Left ventricle myocardium inferior (tissue), 1 donor: ENCODE measurements around the gene CTSF. TPM values are rescaled to one million over a fixed set of nuclear protein-coding genes. Genes with fewer than 3 reads are reported as not detected.
"Not testable (repeated sequence)": the region's sequence is repeated elsewhere in the genome, so short reads cannot be mapped to it uniquely, and the experiment has no call there.

Experiments used
- DNase-seq: peaks from one replicate; pipeline ENCODE4 v3.0.0-alpha.2; 2020
- H3K27ac ChIP-seq: fragments of 200-600 bp; replicated peaks from 2 replicates; pipeline ENCODE4 v1.8.0; 2021
- H3K27me3 ChIP-seq: fragments of 200-600 bp; 2 replicates; pipeline ENCODE4 v1.8.0; 2021; ENCODE audit warnings: low read depth
- H3K36me3 ChIP-seq: fragments of 200-600 bp; 2 replicates; pipeline ENCODE4 v1.8.0; 2021
- H3K4me1 ChIP-seq: fragments of 200-600 bp; 2 replicates; pipeline ENCODE4 v1.8.0; 2021
- H3K4me3 ChIP-seq: fragments of 200-600 bp; 2 replicates; pipeline ENCODE4 v1.8.0; 2021; ENCODE audit warnings: mild to moderate bottlenecking, moderate library complexity
- H3K9me3 ChIP-seq: fragments of 200-600 bp; replicated peaks from 2 replicates; pipeline ENCODE4 v1.8.0; 2021
- intact Hi-C: fragments of 100-400 bp; cut with micrococcal nuclease; formaldehyde crosslinking; loops from one replicate; pipeline ENCODE4 v1.11.0; 2022
- total RNA-seq: library from RNA; stranded (reverse); fragmentation: NEBNext Ultra II Directional; extraction: Animal tissue kit (Norgen Biotek cat#: 25700); gene quantifications from one replicate; pipeline ENCODE4 v1.2.1, GENCODE V29; 2021
- TF ChIP-seq, protein P1 (sequence below): fragments of 200-600 bp; IDR thresholded peaks from 2 replicates; pipeline ENCODE4 v1.8.0; 2021; ENCODE audit warnings: antibody characterized with exemption, mild to moderate bottlenecking, borderline replicate concordance
- donor health status: DM: no; HTN: yes; CAD: no; lungs with severe emphysema.

Gene CTSF
- total RNA-seq, 1 donor from 2014 or later = 48.6 TPM

DNA sequence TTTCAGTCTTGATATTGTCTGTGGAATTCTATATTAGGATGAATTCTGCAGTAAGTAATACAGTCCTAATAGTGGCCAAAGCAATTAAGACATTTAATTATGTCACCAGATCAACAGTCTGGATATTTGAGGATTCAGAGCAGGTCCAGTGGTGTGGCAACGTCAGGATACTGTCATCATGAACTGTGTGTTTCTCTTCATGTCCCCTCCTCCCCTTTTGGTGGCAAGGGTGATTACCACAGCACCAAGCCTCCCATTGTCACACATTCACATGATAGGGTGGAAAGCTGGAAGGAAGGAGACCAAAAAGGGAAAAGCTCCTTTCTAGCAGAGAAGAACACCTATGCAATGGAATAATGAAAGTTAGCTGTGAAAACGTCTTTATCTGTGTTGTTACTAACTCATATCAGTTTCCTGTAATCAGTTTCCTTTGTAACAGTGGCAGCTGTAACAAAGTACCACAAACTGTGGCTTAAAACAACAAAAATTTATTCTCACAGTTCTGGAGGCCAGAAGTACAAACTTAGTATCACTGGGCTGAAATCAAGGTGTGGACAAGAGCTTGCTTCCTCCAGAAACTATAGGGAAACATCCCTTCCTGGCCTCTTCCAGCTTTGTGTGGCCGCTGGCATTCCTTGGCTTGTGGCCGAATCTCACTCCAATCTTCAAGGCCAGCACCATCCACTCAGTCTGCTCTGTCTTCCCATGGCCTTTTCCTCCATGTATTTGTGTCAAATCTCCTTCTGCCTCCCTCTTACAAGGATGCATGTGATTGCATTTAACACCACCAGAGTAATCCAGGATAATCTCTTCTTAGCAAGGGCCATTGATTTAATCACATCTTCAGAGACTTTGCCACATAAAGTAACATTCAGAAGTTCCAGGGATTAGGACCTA is 41.6 kb upstream of the CTSF start:
- TF ChIP-seq, protein P1, sequence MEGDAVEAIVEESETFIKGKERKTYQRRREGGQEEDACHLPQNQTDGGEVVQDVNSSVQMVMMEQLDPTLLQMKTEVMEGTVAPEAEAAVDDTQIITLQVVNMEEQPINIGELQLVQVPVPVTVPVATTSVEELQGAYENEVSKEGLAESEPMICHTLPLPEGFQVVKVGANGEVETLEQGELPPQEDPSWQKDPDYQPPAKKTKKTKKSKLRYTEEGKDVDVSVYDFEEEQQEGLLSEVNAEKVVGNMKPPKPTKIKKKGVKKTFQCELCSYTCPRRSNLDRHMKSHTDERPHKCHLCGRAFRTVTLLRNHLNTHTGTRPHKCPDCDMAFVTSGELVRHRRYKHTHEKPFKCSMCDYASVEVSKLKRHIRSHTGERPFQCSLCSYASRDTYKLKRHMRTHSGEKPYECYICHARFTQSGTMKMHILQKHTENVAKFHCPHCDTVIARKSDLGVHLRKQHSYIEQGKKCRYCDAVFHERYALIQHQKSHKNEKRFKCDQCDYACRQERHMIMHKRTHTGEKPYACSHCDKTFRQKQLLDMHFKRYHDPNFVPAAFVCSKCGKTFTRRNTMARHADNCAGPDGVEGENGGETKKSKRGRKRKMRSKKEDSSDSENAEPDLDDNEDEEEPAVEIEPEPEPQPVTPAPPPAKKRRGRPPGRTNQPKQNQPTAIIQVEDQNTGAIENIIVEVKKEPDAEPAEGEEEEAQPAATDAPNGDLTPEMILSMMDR = no peak
- no peaks in the 10 kb centered on the region for H3K9me3 ChIP-seq
- H3K27ac ChIP-seq = no peak overlapping the region
- no peaks in the 10 kb centered on the region for H3K27me3 ChIP-seq
- H3K4me3 ChIP-seq = no peak overlapping the region
- intact Hi-C loops = no loop called here
- peaks cover 16% of the 10 kb centered on the region for H3K4me1 ChIP-seq
- peaks cover 13% of the 10 kb centered on the region for H3K36me3 ChIP-seq
- no peak for DNase-seq

DNA sequence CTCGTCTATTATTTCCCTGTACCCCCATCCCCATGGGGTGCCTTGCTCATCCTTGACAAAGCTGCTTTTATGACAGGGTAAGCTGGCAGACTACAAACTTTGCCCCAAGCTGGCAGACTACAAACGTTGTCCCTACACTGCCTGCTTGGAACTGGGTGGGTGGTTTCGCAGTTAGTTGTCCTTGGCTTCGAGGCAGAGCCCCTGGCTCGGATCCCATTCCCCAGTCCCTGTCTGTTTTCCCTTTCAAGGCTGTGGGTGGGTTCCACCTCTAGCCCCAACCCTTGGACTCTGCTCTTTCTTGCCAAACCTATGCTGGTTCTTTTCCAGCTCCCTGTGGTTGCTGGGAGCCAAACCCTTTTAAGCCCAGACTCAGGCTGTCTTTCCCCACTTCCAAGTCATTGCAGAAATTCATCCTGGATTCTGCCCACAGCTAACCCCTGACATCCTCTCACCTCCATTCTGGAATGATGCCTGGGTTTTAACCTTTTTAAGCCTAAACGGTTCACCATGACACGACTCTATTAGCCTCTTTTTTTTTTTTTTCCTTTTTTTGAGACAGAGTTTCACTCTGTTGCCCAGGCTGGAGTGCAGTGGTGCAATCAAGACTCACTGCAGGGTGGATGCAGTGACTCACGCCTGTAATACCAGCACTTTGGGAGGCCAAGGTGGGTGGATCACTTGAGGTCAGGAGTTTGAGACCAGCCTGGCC is 38.9 kb upstream of the CTSF start:
- Histone ChIP-seq H3K27me3 (no peaks in the 10 kb centered on the region), H3K4me3 (no peak overlapping the region), H3K9me3 (no peaks in the 10 kb centered on the region), H3K36me3 (peaks cover 23% of the 10 kb centered on the region), H3K27ac (peak overlapping the region; percentile 39), H3K4me1 (peaks cover 20% of the 10 kb centered on the region)
- intact Hi-C loops = no loop called here
- peak; percentile 51 for DNase-seq
- TF ChIP-seq, protein P1 = no peak

DNA sequence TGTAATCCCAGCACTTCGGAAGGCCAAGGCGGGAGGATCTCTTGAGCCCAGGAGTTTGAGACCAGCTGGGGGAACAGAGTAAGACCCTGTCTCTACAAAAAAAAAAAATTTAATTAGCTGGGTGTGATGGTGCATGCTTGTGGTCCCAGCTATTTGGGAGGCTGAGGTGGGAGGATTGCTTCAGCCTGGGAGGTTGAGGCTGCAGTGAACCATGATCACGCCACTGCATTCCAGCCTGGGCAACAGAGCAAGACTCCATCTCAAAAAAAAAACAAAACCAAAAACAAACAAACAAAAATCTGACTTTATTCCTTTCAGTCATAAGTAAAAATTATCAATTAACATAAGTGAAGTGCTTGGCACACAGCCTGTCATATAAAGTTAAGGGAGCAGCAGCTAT is 38.2 kb upstream of the CTSF start:
- peak overlapping the region; percentile 39 for H3K27ac ChIP-seq
- H3K4me3 ChIP-seq, H3K9me3 ChIP-seq, DNase-seq, intact Hi-C loops, H3K27me3 ChIP-seq: not testable (repeated sequence)
- peaks cover 26% of the 10 kb centered on the region for H3K4me1 ChIP-seq
- H3K36me3 ChIP-seq = peaks cover 23% of the 10 kb centered on the region

DNA sequence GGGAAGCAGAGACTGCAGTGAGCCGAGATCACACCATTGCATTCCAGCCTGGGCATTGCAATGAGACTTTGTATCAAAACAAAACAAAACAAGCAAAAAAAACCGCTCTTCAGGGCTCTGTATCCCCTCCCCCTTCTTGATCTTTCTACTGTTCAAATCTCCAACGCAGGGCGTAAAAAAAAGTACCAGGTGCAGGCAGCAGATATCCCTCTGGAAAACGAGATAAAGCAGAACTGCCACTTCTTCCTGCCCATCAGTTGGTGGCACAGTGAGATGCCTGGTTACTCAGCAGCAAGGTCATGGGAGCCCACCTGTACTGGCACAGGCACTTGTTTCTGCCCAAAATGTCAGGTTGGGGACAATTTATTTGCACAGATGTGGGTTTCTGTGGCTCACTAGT is 35.7 kb upstream of the CTSF start:
- Histone ChIP-seq H3K27me3 (no peaks in the 10 kb centered on the region), H3K27ac (no peak overlapping the region), H3K9me3 (no peaks in the 10 kb centered on the region), H3K36me3 (peaks cover 44% of the 10 kb centered on the region), H3K4me1 (peaks cover 45% of the 10 kb centered on the region), H3K4me3 (no peak overlapping the region)
- DNase-seq = no peak
- TF ChIP-seq, protein P1 = no peak
- intact Hi-C loops = no loop called here

DNA sequence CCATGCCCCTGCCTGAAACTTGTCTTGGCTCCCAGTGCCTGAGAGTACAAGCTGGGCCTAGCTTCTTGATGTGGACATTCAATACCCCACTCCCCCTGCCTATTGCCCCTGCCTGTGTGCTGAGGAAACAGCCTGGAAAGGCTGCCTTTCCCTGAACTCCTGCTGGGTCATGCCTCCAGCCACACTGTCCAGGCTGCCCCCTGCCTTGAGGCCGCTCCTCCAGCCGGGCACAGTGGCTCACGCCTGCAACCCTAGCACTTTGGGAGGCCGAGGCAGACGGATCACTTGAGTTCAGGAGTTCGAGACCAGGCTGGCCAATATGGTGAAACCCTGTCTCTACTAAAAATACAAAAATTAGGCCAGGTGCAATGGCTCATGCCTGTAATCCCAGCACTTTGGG is 34.7 kb upstream of the CTSF start:
- intact Hi-C loops = no loop called here
- no peak overlapping the region for H3K27ac ChIP-seq

More for the DNA sequence above, 34.7 kb upstream of the CTSF start:
- peaks cover 48% of the 10 kb centered on the region for H3K36me3 ChIP-seq
- DNase-seq = no peak
- H3K4me1 ChIP-seq = peaks cover 45% of the 10 kb centered on the region
- TF ChIP-seq, protein P1 = no peak
- no peaks in the 10 kb centered on the region for H3K27me3 ChIP-seq
- no peaks in the 10 kb centered on the region for H3K9me3 ChIP-seq
- H3K4me3 ChIP-seq = no peak overlapping the region
